ENCODE data around the gene NPRL2.

NPRL2 gene

GRCh38 chr3:50374363-50375257 lies 24.0 kb upstream of the NPRL2 start:
- H3K4me3 ChIP-seq (ENCODE audit: low read depth, low read length): no peak overlapping the region
- ChIA-PET POLR2A (no interaction called here), CTCF (no interaction called here)
- TF ChIP-seq CTCF (IDR thresholded peaks at IDR 0.05; ENCODE audit: insufficient read depth, low read length, missing control alignments): no peak
- no peak for DNase-seq (ENCODE audit: low read depth, low spot score)

DNA sequence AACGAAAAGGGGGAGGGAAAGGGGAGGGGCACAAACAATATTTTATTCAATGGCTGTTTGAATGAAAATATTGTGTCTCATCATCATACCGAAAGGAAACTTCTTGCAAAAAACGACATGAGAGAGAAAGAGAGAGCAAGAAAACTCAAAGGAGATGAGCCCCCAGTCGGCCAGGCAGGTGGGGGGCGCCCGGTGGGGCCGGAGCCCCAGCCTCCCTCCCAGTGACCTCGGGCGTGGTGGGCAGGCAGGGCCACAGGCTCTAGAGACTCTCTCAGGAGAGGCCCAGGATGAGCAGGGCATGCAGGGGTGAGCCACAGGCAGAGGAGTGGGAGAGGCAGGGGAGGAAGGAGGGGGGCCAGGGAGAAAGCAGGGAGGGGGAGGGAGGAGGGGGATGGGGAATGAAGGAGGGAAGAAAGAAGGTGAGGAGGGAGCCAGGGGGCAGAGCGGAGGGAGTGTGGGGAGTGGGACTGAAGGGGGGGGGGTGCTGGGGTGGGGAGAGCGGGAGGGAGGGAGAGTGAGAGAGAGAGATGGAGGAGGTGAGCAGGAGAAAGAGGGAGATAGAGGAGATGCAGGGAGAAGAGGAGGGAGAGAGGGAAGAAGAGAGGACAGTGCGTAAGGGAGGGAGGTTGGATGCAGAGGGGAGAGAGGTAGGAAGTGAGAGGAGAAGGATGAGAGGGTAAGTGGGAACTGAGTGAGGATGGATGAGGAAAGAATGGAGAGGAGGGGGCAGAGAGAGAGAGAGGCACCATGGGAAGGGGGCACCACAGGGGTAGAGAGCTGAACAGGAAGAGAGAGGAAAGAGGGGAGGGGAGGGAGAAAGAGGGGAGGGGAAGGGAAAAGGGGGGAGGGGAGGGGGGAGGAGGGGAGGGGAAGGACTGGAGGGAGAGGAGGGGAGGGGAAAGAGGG lies 22.8 kb upstream of the NPRL2 start:
- no peak overlapping the region for H3K4me3 ChIP-seq (ENCODE audit: low read depth, low read length)
- no peak for DNase-seq (ENCODE audit: low read depth, low spot score)
- ChIA-PET CTCF (no interaction called here), POLR2A (no interaction called here)
- TF ChIP-seq CTCF (IDR thresholded peaks at IDR 0.05; ENCODE audit: insufficient read depth, low read length, missing control alignments): no peak

GRCh38 chr3:50372349-50372748 lies 21.8 kb upstream of the NPRL2 start:
- no peak for TF ChIP-seq CTCF (IDR thresholded peaks at IDR 0.05; ENCODE audit: insufficient read depth, low read length, missing control alignments)
- DNase-seq (ENCODE audit: low read depth, low spot score): no peak
- POLR2A ChIA-PET: no interaction called here
- H3K4me3 ChIP-seq (ENCODE audit: low read depth, low read length): no peak overlapping the region
- CTCF ChIA-PET: no interaction called here

DNA sequence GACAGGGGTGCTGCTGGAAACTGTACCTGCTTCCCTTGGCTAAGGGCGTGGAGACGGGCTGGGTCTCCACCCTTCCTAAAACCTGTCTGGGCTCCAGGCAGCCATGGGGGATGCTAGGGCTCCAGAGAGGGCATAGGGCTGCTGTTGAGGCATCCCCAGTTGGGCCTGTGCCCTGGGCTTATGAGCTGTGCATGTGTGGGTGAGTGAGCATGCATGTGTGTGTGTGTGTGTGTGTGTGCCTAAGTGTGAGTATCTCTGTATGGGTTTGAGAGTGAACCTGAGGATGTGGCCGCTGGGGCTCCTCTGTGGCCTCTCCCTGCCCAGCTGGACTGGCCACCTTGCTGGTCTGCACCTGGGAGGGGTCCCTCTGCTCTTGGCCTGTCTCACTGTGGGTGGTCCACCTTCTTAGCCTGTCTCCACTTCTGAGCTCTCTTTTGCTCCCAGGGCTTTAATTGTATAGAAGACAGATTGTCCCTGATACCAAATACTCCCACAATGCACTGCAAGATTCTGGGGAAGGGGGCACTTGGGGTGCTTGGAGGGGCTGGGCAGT lies 20.6 kb upstream of the NPRL2 start:
- H3K4me3 ChIP-seq (ENCODE audit: low read depth, low read length): no peak overlapping the region
- no peak for TF ChIP-seq CTCF (IDR thresholded peaks at IDR 0.05; ENCODE audit: insufficient read depth, low read length, missing control alignments)
- ChIA-PET POLR2A (no interaction called here), CTCF (interaction anchor here (0.5 to 3.2 kb wide), 11 partner anchors 15 to 196 kb away, joined by 3 to 18 read pairs (median 5); partner anchors contain the start of gene C3orf18)
- DNase-seq (ENCODE audit: low read depth, low spot score): no peak

DNA sequence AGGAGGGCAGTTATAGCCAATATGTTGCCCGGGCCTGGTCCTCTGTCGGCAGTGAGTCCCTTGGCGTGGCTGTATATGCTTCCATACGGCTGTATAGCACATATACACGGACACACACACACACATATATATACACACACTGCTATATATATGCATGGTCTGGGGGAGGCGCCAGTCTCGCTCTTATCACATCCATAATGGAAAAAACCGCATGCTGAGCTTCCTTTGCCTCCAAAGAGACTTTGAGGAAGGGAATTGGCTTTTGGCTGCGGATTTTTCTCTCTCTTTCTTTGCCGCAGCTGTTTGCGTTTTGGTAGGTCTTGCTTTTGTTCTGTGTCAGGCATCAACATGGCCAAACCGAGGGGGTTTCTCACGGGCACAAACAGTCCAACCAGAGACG lies 20.0 kb upstream of the NPRL2 start:
- peak; percentile 15 for TF ChIP-seq CTCF (IDR thresholded peaks at IDR 0.05; ENCODE audit: insufficient read depth, low read length, missing control alignments)
- H3K4me3 ChIP-seq (ENCODE audit: low read depth, low read length): no peak overlapping the region
- no peak for DNase-seq (ENCODE audit: low read depth, low spot score)
- ChIA-PET POLR2A (no interaction called here), CTCF (interaction anchor here (0.5 to 3.2 kb wide), 11 partner anchors 16 to 197 kb away, joined by 3 to 18 read pairs (median 5); partner anchors contain the start of gene C3orf18)
